Measurements from ENCODE around the gene CPB1.

Gene CPB1

DNA sequence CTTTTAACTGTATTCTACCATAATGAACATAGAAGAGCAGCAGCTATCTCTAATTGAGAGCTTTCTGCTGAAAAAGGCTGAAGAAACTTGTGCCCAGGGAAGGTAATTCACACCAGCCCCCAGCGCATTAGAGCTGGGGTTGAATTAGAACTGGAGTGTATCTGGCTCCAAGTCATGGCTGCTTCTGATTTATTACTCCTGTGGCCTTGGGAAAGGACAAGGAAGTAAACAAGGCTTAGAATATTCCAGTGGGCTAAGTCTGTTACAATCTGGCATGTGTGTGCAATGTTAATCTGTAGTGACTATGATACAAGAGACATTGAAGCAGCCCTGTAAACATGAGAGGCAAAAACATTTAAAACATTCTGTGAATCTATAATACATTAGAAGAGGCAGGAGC is 55.6 kb downstream of the CPB1 start:
- DNase-seq (ENCODE audit: low read depth): no peak

DNA sequence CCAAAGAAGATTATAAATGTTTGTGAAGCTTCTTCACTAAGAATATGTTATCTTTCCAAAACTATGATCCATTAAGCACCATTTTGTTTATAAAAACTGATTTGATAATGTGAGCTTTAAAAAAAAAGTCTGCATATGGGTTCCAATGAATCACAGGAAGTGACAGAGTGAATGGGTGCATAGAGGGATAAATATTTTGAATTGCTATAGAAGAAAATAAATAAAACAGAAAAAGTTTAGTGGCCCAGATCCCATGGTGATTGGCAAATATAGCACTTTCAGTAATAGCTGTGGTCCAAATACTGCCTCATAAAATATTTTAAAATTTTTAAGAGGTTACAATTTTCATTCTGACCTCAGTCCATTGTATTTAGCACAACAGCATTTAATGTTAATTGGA is 56.6 kb downstream of the CPB1 start:
- no peak for DNase-seq (ENCODE audit: low read depth)

DNA sequence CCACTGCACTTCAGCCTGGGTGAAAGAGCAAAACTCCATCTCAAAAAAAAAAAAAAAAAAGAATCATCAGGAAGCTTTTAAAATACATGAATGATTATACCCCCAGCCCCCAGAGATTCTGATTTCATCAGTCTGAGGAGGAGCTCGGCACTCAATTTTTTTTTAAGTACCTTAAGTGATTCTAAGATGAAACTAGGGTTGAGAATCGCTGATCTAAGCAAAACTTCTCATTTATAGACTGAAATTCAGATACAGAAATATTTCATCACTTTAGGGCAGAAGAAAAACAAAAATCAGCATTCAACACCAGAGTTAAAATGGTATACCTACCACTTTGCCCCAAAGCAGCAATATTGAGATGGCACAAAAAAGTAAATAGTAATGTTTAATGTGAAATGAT is 62.2 kb downstream of the CPB1 start:
- no peak for DNase-seq (ENCODE audit: low read depth)

DNA sequence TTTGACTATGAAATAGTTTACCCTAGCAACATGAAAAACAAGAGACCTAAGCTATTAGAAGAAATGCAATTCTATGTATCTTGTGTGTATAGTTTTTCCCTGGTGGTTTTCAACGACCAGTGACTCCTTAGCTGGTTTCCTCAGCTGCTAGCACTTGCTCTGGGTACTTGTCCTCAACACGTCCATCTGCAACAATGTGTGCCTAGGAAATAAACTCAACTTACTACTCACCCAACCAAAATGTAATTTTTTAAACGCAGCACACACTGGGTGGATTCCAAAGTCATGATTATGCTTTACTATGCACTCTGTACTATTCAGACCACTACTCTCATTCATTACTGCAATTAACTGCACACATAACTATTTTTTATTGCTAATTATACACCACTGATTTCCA is 68.5 kb downstream of the CPB1 start:
- DNase-seq (ENCODE audit: low read depth): no peak

DNA sequence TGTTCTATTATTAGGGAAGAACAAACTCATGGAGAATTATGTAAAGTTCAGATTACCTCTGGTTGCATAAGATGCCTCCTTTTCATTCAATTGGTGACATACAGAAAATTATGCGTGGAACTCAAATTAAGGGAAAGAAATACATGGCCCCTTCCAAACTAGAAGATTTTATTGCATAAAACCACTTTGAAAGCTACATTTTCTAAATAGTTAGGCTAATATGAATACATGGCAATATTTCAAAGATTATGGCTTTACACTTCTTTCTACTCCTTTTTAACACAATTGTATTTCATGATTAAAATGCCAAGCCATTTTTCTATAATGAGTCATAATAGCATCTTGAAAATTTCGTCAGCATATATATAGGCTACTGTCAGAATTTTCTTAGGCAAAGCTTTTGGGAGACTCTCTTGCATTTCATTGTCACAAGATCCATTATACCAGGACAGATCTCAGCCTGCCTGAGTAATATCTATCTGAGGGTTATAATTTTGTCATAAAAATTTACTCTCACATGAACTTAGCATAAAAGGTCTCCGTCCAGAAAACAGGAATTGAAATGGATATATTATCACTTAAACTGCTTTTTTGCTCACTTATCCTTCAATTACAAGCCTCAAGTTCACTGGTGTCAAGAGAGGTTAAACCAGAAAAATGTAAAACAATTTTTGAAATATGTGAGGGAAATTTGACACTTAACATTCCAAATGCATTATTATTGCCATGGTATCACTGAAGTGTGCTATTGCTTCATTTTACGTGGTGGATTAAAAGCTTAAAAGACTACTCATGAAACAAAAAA is 74.6 kb downstream of the CPB1 start:
- DNase-seq (ENCODE audit: low read depth): no peak

DNA sequence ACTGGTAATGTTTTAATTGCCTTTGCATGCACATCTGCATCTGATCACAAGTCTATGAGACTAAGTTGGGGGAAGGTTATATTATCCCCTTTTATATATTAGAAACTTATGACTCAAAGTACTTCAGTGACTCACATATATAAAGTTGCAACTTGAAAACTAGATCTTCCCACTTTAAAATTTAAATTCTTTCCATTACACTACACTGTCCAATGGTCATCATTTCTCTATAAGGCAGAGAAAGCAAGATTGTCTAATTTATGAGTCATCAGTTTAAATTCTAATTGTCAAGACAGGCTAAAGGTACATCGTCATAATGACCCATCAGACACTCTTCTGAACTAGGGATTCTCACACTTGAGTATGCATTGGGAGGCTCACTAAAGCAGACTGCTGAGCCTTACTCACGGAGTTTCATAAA is 75.4 kb downstream of the CPB1 start:
- no peak for DNase-seq (ENCODE audit: low read depth)

DNA sequence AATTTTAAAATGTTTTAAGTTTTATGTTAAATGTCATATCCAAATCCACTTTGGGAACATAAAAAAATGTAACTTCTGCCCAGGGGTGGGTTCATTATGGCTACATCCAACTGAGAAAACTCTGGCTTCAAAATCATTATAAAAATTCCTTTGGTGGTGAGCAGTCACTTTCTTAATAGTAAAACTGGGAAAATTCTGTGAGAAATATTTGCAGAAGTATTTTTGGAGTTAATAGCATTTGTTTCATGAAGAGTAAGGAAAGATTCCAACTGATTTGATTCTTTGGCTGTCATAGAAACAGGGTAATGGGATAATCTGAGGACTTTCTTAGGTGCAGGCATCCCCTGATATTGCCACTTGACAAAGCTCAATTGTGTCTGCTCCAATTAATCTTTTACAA is 76.3 kb downstream of the CPB1 start:
- no peak for DNase-seq (ENCODE audit: low read depth)

DNA sequence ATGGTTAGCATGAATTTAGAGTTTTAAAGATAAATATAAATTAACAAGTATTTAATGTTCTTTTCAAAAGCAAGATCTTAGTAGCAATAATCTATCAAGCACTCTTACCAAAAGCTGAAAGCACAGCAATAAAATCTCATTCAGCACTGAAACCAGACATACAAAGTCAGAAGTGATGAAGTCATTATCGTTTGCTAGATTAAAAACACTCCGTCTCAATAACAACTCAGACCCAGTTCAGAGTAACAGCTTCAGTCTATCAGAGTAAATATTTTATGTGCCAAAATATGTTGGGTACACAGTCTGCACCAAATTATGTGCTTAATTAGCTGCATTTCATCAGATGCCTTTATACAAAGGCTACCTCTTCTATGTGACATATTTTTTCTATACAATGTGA is 79.1 kb downstream of the CPB1 start:
- no peak for DNase-seq (ENCODE audit: low read depth)
